Panc1 (cell line): ENCODE results near the gene PAK2. TPM values are rescaled to one million over a fixed set of nuclear protein-coding genes. Genes with fewer than 3 reads are reported as not detected.
A peak's percentile ranks its signal among the peaks of the same experiment; 100 is the strongest.

ENCODE experiments used
- ATAC-seq: fragments of 200-7000 bp; cut with Tn5 transposase; 2 replicates; pipeline ENCODE4 v1.9.1; 2020; ENCODE audit warnings: mild to moderate bottlenecking, moderate library complexity
- BruUV-seq: library from RNA; stranded (reverse); fragments of 400-500 nt; replicated peaks from 2 replicates; lab custom pipeline; 2021; lab: Mats Ljungman, UMichigan
- CTCF ChIA-PET: fragments of 300-600 bp; sonication (Branson Sonifier 250); formaldehyde crosslinking; loops from one replicate; lab custom pipeline; 2022; ENCODE audit warnings: antibody characterized with exemption; lab: Charles Lee
- POLR2A ChIA-PET: fragments of 300-600 bp; sonication (Branson Sonifier 250); formaldehyde crosslinking; loops from one replicate; lab custom pipeline; 2022; ENCODE audit warnings: antibody characterized with exemption; lab: Charles Lee
- DNase-seq: peaks from one replicate; pipeline ENCODE4 v3.0.0-alpha.2; 2010; ENCODE audit warnings: low read depth, low spot score
- H3K27ac ChIP-seq: 2 replicates; pipeline ENCODE4 v1.5.1; 2011; ENCODE audit warnings: mild to moderate bottlenecking, low read length, inconsistent platforms
- H3K27me3 ChIP-seq: fragments of 200-500 bp; sonication (Bioruptor generic); 2 replicates; pipeline ENCODE4 v1.6.0; 2014; ENCODE audit warnings: low read length, inconsistent platforms; ENCODE audit not compliant: control insufficient read depth, insufficient read depth
- H3K36me3 ChIP-seq: fragments of 200-500 bp; sonication (Bioruptor generic); 2 replicates; pipeline ENCODE4 v1.5.1; 2014; ENCODE audit warnings: inconsistent platforms, mild to moderate bottlenecking, low read length, moderate library complexity; ENCODE audit not compliant: control insufficient read depth, insufficient read depth
- H3K4me1 ChIP-seq: 2 replicates; pipeline ENCODE4 v1.5.1; 2011; ENCODE audit warnings: inconsistent platforms, mild to moderate bottlenecking, low read length, moderate library complexity; ENCODE audit not compliant: control insufficient read depth, insufficient read depth
- H3K4me3 ChIP-seq, 2 experiments: 2 replicates each; pipeline ENCODE4 v1.5.1; 2011 to 2012; ENCODE audit warnings: low read depth in 2 of 2, low read length in 2 of 2, mild to moderate bottlenecking in 2 of 2, inconsistent platforms in 1 of 2, moderate library complexity in 1 of 2
- H3K9me3 ChIP-seq: fragments of 200-500 bp; sonication (Bioruptor generic); 2 replicates; pipeline ENCODE4 v1.5.1; 2014; ENCODE audit warnings: low read depth, mild to moderate bottlenecking, inconsistent platforms, low read length, moderate library complexity; ENCODE audit not compliant: control insufficient read depth, insufficient read depth
- POLR2AphosphoS5 ChIP-seq: IDR thresholded peaks from 2 replicates; pipeline ENCODE4 v1.6.1; 2012; ENCODE audit warnings: mild to moderate bottlenecking, low read depth, low read length, moderate library complexity
- REST ChIP-seq, 2 experiments: IDR thresholded peaks; 2 replicates each; pipeline ENCODE4 v1.6.1; 2011 to 2012; ENCODE audit warnings: low read depth in 2 of 2, control low read depth in 1 of 2, low read length in 1 of 2, mild to moderate bottlenecking in 1 of 2, moderate library complexity in 1 of 2; ENCODE audit not compliant: insufficient read depth in 1 of 2
- SIN3A ChIP-seq: IDR thresholded peaks from 2 replicates; pipeline ENCODE4 v1.6.1; 2012; ENCODE audit warnings: low read depth, mild to moderate bottlenecking, low read length, moderate library complexity, borderline replicate concordance; ENCODE audit not compliant: insufficient read depth
- TCF7L2 ChIP-seq: IDR thresholded peaks from 2 replicates; pipeline ENCODE4 v1.6.1; 2011; ENCODE audit warnings: mild to moderate bottlenecking, low read depth, low read length, inconsistent platforms
- in situ Hi-C: cut with HindIII; loops from 2 replicates; pipeline ENCODE4 v1.10.0; 2016; ENCODE audit warnings: low sequenced_read_pairs, low pct_unique_long_range_greater_than_20kb
- intact Hi-C: fragments of 100-400 bp; cut with micrococcal nuclease; formaldehyde crosslinking; loops from one replicate; pipeline ENCODE4 v1.10.0; 2022; ENCODE audit not compliant: unreplicated experiment
- total RNA-seq: library from RNA; stranded (reverse); gene quantifications from one replicate; pipeline ENCODE4 v1.2.1, GENCODE V29; 2021; ENCODE audit not compliant: unreplicated experiment
- TF ChIP-seq, protein P1 (sequence below): fragments of 450-650 bp; IDR thresholded peaks from 2 replicates; pipeline ENCODE4 v1.5.1; 2017; ENCODE audit warnings: mild to moderate bottlenecking

PAK2 gene
- total RNA-seq, 1 experiment from 2014 or later = 185 TPM

DNA sequence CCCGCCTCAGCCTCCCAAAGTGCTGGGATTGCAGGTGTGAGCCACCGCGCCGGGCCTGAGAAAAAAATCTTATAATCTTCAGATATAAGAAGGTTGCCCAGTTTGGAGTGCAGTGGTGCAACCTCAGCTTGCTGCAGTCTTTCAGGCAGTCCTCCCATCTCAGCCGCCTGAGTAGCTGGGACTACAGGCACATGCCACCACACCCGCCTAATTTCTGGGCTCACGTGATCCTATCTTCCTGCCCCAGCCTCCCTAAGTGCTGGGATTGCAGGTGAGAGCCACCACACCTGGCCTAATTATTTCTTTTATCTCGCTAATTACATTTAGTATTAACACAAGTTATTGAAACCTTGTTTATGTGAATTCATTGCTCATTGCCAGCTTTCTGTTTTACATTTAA is 13.5 kb downstream of the PAK2 start:
- no peak for ATAC-seq
- intact Hi-C loops = no loop called here
- ChIA-PET POLR2A (interaction anchor here (0.5 kb wide), 1 partner anchor 64 kb away, joined by 4 read pairs; no protein-coding TSS in a partner anchor), CTCF (no interaction called here)
- in situ Hi-C loops = no loop called here
- no peak overlapping the region for H3K4me3 ChIP-seq
- no peak for TF ChIP-seq TCF7L2
- no peak for TF ChIP-seq REST (IDR thresholded peaks at IDR 0.05; ENCODE audit: insufficient read depth in 1 of 2, low read depth in 2 of 2, low read length in 1 of 2)
- TF ChIP-seq POLR2AphosphoS5 = no peak
- TF ChIP-seq, protein P1, sequence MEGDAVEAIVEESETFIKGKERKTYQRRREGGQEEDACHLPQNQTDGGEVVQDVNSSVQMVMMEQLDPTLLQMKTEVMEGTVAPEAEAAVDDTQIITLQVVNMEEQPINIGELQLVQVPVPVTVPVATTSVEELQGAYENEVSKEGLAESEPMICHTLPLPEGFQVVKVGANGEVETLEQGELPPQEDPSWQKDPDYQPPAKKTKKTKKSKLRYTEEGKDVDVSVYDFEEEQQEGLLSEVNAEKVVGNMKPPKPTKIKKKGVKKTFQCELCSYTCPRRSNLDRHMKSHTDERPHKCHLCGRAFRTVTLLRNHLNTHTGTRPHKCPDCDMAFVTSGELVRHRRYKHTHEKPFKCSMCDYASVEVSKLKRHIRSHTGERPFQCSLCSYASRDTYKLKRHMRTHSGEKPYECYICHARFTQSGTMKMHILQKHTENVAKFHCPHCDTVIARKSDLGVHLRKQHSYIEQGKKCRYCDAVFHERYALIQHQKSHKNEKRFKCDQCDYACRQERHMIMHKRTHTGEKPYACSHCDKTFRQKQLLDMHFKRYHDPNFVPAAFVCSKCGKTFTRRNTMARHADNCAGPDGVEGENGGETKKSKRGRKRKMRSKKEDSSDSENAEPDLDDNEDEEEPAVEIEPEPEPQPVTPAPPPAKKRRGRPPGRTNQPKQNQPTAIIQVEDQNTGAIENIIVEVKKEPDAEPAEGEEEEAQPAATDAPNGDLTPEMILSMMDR = no peak
- TF ChIP-seq SIN3A = no peak
- DNase-seq = no peak
- peaks cover 4% of the 10 kb centered on the region; the same call in 1 of the 2 replicates for H3K36me3 ChIP-seq
- peaks cover 14% of the 10 kb centered on the region; the same call in 1 of the 2 replicates for H3K4me1 ChIP-seq
- H3K9me3 ChIP-seq = peaks cover 8% of the 10 kb centered on the region; the same call in 1 of the 2 replicates
- no peak overlapping the region for H3K27ac ChIP-seq
- BruUV-seq = no TSS peak
- no peaks in the 10 kb centered on the region for H3K27me3 ChIP-seq

- peaks cover 18% of the 10 kb centered on the region; the same call in 1 of the 2 replicates for H3K4me1 ChIP-seq
- no peak for DNase-seq
- BruUV-seq = no TSS peak
- H3K9me3 ChIP-seq = peaks cover 8% of the 10 kb centered on the region; the same call in 1 of the 2 replicates
- ATAC-seq = no peak; the same call in 1 of the 2 replicates
- in situ Hi-C loops (no loop called here), intact Hi-C loops (no loop called here)
- H3K4me3 ChIP-seq = no peak overlapping the region
- ChIA-PET CTCF (no interaction called here), POLR2A (no interaction called here)
- peak overlapping the region; percentile 18 for H3K27ac ChIP-seq
- peaks cover 4% of the 10 kb centered on the region; the same call in 1 of the 2 replicates for H3K36me3 ChIP-seq
- TF ChIP-seq POLR2AphosphoS5 (0 out of 2 replicates have a peak, but pooled peaks have one; percentile 33), SIN3A (no peak)
- no peaks in the 10 kb centered on the region for H3K27me3 ChIP-seq
These were observed 14.7 kb downstream of the PAK2 start for GRCh38 chr3:196754091-196754981.
